Measurements from ENCODE around the gene ZFP1. TPM values are rescaled to one million over a fixed set of nuclear protein-coding genes. Genes with fewer than 3 reads are reported as not detected.
"Not testable (repeated sequence)": the region's sequence is repeated elsewhere in the genome, so short reads cannot be mapped to it uniquely, and the experiment has no call there.

The ZFP1 gene
- polyA plus RNA-seq, 3 donors: 20.5 to 28.2 (median 25.4) TPM

- no peak for DNase-seq (ENCODE audit: extremely low read depth in 1 of 11, low read depth in 9 of 11, low spot score in 4 of 11)
Measured at GRCh38 chr16:75193730-75194444, 45.6 kb downstream of the ZFP1 start.

GRCh38 chr16:75195811-75196790, 47.8 kb downstream of the ZFP1 start:
- no peak for DNase-seq (ENCODE audit: extremely low read depth in 1 of 11, low read depth in 9 of 11, low spot score in 4 of 11)

GRCh38 chr16:75196836-75197235, 48.5 kb downstream of the ZFP1 start:
- DNase-seq (ENCODE audit: extremely low read depth in 1 of 11, low read depth in 9 of 11, low spot score in 4 of 11): no peak

GRCh38 chr16:75197522-75198134, 49.3 kb downstream of the ZFP1 start:
- no peak for DNase-seq (ENCODE audit: extremely low read depth in 1 of 11, low read depth in 9 of 11, low spot score in 4 of 11)

GRCh38 chr16:75198135-75198600, 49.8 kb downstream of the ZFP1 start:
- DNase-seq (ENCODE audit: extremely low read depth in 1 of 11, low read depth in 9 of 11, low spot score in 4 of 11): no peak

- DNase-seq (ENCODE audit: extremely low read depth in 1 of 11, low read depth in 9 of 11, low spot score in 4 of 11): no peak
Measured at GRCh38 chr16:75202069-75202590, 53.8 kb downstream of the ZFP1 start.

- no peak for DNase-seq (ENCODE audit: extremely low read depth in 1 of 11, low read depth in 9 of 11, low spot score in 4 of 11)
Measured at GRCh38 chr16:75203096-75203495, 54.8 kb downstream of the ZFP1 start.

GRCh38 chr16:75203667-75204409, 55.5 kb downstream of the ZFP1 start:
- DNase-seq (ENCODE audit: extremely low read depth in 1 of 11, low read depth in 9 of 11, low spot score in 4 of 11): no peak

- DNase-seq (ENCODE audit: extremely low read depth in 1 of 11, low read depth in 9 of 11, low spot score in 4 of 11): no peak
Measured at GRCh38 chr16:75204410-75204758, 56.1 kb downstream of the ZFP1 start.

GRCh38 chr16:75204905-75205304, 56.6 kb downstream of the ZFP1 start:
- DNase-seq (ENCODE audit: extremely low read depth in 1 of 11, low read depth in 9 of 11, low spot score in 4 of 11): not testable (repeated sequence)

- not testable (repeated sequence) for DNase-seq (ENCODE audit: extremely low read depth in 1 of 11, low read depth in 9 of 11, low spot score in 4 of 11)
Measured at GRCh38 chr16:75205438-75205837, 57.1 kb downstream of the ZFP1 start.

- not testable (repeated sequence) for DNase-seq (ENCODE audit: extremely low read depth in 1 of 11, low read depth in 9 of 11, low spot score in 4 of 11)
Measured at GRCh38 chr16:75205961-75206748, 57.8 kb downstream of the ZFP1 start.

- DNase-seq (ENCODE audit: extremely low read depth in 1 of 11, low read depth in 9 of 11, low spot score in 4 of 11): no peak
Measured at GRCh38 chr16:75206749-75207451, 58.6 kb downstream of the ZFP1 start, which contains the start of gene CTRB2. TSS of gene CTRB2 (minus strand) at chr16:75207161. CDS start at chr16:75207141, 20 bp downstream.

- no peak for DNase-seq (ENCODE audit: extremely low read depth in 1 of 11, low read depth in 9 of 11, low spot score in 4 of 11)
Measured at GRCh38 chr16:75207831-75208230, 59.5 kb downstream of the ZFP1 start.

- DNase-seq (ENCODE audit: extremely low read depth in 1 of 11, low read depth in 9 of 11, low spot score in 4 of 11): no peak
Measured at GRCh38 chr16:75208242-75208825, 60.0 kb downstream of the ZFP1 start.

- no peak for DNase-seq (ENCODE audit: extremely low read depth in 1 of 11, low read depth in 9 of 11, low spot score in 4 of 11)
Measured at GRCh38 chr16:75208861-75209505, 60.7 kb downstream of the ZFP1 start.

All from renal cortex interstitium (tissue), 11 donors.